GM12874 (cell line): Measurements from ENCODE around the gene IRF4.

Source experiments
- CTCF ChIP-seq: IDR thresholded peaks from 2 replicates; pipeline ENCODE4 v1.5.1; 2011; ENCODE audit warnings: low read depth, mild to moderate bottlenecking, control low read depth, low read length, moderate library complexity; ENCODE audit not compliant: insufficient read depth

IRF4 gene

GRCh38 chr6:452301-453067 is 60.9 kb downstream of the IRF4 start:
- TF ChIP-seq CTCF = no peak

GRCh38 chr6:453152-453551 is 61.6 kb downstream of the IRF4 start:
- TF ChIP-seq CTCF = no peak

- TF ChIP-seq CTCF = no peak
These were observed 62.8 kb downstream of the IRF4 start for GRCh38 chr6:454148-454991.

GRCh38 chr6:455006-455585 is 63.5 kb downstream of the IRF4 start:
- TF ChIP-seq CTCF = no peak

GRCh38 chr6:455835-456234 is 64.3 kb downstream of the IRF4 start:
- no peak for TF ChIP-seq CTCF

GRCh38 chr6:456358-456867 is 64.9 kb downstream of the IRF4 start:
- no peak for TF ChIP-seq CTCF

- no peak for TF ChIP-seq CTCF
These were observed 65.3 kb downstream of the IRF4 start for GRCh38 chr6:456887-457286.
